HG02840 (cell line): ENCODE measurements around the gene RLBP1.
"Not testable (repeated sequence)": the region's sequence is repeated elsewhere in the genome, so short reads cannot be mapped to it uniquely, and the experiment has no call there.

Experiments used
- ATAC-seq: cut with Tn5 transposase; IDR thresholded peaks from one replicate; pipeline ENCODE4 v1.9.1; 2021; ENCODE audit warnings: mild to moderate bottlenecking, moderate library complexity, moderate number of reproducible peaks; ENCODE audit not compliant: unreplicated experiment, low FRiP score

The RLBP1 gene

DNA sequence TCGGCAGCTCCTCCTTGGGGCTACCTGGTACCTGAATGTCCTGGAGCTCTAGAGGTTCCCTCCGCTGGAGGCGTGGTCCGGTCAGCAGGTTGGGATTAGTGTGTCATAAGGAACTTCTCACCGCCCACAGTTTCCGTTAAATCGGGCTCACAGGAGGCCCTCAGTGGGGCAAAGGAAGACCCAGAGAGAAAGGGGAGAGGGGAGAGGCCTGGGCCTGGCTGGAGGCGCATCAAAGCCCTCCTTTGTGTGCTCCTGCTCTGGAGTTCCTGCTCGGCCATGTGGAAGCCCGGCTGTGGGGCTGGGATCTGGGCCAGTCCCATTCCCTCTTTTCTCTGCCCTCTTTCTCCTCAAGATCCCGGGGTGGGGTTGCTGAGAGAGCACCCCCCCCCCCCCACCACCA lies at the start of gene RLBP1:
RLBP1 (minus strand) TSS at position 37 of the 400 bp plus-strand sequence. CDS start 2,604 bp downstream, outside the sequence.
- no peak for ATAC-seq

DNA sequence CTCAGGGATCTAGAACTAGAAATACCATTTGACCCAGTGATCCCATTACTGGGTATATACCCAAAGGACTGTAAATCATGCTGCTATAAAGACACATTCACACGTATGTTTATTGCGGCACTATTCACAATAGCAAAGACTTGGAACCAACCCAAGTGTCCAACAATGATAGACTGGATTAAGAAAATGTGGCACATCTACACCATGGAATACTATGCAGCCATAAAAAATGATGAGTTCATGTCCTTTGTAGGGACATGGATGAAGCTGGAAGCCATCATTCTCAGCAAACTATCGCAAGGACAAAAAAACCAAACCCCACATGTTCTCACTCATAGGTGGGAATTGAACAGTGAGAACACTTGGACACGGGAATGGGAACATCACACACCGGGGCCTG lies 28.8 kb upstream of the RLBP1 start:
- ATAC-seq, result not testable (repeated sequence)

DNA sequence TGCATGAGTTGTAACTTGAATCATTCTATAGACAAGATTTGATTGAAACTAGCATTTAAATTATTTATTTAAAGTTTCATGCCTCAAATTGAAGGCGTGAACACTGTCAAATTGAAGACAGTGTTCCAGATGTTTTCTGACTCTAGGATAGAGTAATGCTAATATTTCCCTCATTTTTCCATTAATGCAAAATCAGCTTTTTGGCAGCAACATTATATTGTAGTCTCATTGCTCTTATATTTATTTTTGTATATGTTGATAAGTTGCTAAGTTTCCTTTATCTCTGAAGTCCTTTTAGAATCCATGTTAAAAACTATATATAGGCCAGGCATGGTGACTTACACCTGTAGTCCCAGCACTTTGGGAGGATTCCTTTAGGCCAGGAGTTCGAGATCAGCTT lies 27.2 kb upstream of the RLBP1 start:
- ATAC-seq, result no peak

DNA sequence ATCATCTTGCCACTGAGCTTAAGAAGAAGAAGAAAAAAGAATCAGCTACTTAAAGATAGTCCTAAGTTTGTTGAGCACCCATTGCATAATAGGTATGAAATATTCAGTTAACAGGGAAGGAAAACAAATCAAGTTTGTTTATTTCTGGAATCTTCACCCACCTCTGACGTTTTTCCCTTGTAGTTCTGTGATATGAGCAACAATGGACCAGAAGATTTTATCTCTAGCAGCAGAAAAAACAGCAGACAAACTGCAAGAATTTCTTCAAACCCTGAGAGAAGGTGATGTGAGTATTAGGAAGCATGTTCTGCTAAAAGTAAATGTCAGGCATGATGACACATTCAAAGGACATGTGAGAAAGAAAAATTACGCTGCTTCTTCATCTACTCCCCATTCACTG lies 26.1 kb upstream of the RLBP1 start:
- no peak for ATAC-seq

DNA sequence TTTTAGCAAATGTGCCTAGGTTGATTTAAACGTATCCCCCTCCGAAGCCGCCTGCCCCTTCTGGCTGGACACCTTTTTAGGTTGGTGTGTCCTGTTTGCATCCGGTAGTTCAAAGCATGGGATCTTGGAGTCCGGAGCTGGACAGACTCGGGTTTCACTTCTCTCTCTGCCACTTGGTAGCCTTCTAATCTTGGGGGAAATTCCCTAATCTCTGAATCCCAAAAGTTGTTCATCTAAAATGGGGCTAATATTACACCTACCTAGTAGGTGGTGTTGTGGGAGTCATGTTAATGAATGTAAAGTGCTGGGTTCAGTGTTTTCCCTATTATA lies 23.2 kb upstream of the RLBP1 start:
- ATAC-seq, result peak; percentile 18

DNA sequence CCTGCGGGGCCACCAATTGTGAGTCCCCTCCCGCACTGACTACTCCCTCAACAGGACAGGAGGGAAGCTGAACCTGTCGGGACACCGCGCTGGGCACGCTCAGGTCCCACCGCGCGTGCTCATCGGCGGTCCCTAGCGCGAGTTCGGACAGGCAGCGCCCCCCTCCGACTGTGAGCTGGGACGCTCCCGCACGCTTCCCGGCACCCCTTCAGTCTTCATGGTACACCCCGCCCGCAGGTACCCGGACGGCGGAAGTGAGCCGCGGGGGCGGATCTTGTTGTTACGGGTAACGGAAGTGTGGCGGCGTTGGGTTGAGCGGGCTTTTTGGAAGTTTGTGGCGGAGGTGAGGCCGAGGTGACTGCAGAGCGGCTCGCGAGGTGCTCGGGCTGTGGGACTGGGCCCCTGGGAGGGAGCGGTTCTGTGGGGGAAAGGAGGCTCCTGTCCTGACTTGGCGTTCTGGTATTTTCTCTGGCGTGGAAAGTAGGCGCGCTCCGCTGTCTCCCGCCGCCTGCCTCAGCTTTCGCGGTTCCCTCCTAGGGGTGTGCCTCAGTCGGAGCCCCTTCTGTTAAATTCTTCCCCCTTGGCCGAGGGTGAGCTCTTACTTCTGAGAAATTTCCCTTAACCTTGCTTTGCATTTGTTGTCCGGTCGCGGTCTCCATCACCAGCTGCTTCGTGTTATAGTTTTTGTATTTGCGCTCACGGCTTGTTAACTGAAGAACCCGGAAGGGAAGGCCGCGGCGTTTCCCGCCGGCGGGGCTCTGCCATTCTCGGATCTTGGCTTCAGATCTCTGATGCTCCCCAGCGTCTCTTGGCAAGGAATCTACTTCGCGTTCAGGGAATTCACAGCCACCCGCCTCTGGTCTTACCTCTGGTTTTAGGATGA lies 22.6 kb upstream of the RLBP1 start, which contains the start of gene FANCI:
FANCI (plus strand) TSS at position 289 of the 883 bp plus-strand sequence. CDS start 3,669 bp downstream, outside the sequence.
- ATAC-seq, result peak; percentile 86

DNA sequence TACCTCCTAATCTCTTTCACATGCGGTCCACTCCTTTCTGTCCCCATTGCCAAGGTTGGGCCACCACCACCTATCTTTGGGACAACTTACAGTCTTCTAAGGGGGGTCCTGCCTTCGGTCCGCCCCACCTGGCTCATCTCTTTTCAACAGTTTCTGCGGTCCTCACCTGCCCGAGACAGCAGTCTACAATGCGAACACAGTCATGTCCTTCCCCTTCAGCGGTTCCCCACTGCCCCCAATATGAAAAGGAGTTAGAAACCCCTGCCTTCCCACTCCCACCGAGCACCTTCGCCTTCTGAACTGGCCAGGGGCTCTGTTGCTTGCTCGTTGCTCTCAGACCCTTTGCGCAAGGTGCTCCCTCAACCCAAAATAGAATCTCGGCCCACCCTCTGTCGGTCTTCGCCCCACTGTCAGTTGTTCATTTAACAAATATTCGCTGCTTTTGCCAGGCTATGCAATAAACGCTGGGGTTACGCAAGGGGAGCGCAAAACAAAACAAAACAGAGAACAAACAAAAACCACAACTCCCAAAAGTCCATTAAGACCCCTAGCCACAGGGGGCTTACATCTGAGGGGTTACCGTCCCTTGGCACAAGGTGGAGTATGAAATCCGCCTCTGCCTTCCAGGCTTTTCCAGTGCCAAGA lies 21.8 kb upstream of the RLBP1 start:
- ATAC-seq, result no peak

DNA sequence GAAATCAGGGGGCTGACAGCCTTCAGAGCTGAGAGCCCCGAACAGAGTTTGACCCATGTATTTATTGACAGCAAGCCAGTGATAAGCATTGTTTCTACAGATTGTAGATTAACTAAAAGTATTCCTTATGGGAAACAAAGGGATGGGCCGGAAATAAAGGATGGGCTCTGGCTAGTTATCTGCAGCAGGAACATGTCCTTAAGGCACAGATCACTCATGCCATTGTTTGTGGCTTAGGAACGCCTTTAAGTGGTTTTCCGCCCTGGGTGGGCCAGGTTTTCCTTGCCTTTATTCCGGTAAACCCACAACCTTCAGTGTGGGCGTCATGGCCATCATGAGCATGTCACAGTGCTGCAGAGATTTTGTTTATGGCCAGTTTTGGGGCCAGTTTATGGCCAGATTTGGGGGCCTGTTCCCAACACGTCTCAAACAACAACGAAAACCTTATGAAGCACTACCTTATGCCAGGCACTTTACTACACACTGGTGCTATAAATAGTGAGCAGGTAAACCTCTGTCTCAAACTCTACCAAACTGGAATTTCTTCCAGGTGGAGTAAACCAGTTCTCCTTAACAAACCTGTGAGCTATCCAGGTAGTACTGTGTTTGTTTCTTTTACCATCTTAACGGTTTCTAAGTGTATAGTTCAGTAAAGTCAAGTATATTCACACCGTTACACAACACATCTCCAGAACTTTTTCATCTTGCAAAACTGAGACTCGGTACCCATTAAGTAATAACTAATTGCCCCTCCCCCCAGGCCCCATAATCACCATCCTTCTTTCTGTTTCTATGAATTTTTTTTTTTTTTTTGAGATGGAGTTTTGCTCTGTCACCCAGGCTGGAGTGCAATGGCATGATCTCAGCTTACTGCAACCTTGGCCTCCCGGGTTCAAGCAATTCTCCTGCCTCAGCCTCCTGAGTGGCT lies 18.8 kb upstream of the RLBP1 start:
- ATAC-seq, result not testable (repeated sequence)

DNA sequence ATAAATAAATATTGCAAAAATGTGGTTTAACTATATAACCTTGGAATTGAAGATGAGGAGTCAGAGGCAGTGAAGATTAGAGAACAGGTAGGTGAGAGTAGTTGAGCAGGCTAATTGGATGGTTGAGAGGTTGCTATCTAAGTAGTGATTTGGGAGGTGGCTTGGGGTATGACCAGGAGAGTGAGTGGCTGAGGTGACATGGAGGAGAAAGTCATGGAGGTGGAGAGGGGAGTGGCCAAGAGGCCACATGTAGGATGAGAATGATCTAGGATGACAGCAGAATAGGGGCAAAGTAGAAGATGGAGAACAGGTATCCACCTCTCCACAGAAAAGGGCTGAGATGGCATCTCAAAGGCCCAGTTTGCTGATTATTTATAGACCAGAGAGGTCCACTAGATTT lies 10.5 kb upstream of the RLBP1 start:
- no peak for ATAC-seq

DNA sequence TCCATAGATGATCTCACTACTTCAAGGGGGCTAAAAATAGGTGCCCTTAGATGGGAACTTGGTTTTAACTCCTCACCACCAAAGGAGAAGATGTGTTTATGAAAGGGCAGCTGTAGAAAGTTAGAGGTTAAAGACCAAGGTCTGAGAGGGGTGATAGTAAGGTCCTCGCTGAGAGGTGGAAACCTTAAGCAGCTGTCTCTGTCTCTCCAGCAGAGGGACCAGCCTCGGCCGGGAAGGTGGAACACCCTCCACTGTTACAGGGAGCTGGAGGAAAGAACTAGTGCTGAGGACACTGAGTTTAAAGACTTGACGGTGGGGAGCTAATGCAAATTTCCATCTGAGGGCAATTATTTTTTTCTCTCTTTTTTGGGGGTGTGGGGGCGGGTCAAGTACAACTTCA lies 8.9 kb upstream of the RLBP1 start:
- ATAC-seq, result no peak

DNA sequence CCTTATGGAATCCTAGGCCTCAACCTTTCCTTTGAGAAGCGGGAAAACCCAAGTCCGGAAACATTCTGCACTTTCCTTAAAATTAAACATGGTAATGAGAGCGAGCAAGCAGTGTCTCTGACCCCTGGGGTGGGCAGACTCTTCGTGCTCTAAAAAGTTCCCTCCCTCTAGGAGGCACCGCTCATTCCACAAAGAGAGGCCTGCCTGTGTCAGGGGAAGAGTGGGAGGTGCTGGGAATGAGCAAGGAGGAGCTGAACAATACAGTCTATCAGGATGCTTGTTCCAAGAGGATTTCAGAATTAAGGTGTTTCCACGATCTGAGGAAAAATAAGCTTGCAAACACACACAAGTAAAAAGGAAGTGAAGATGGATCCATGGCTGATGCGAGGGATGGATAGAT lies 6.0 kb upstream of the RLBP1 start:
- no peak for ATAC-seq

DNA sequence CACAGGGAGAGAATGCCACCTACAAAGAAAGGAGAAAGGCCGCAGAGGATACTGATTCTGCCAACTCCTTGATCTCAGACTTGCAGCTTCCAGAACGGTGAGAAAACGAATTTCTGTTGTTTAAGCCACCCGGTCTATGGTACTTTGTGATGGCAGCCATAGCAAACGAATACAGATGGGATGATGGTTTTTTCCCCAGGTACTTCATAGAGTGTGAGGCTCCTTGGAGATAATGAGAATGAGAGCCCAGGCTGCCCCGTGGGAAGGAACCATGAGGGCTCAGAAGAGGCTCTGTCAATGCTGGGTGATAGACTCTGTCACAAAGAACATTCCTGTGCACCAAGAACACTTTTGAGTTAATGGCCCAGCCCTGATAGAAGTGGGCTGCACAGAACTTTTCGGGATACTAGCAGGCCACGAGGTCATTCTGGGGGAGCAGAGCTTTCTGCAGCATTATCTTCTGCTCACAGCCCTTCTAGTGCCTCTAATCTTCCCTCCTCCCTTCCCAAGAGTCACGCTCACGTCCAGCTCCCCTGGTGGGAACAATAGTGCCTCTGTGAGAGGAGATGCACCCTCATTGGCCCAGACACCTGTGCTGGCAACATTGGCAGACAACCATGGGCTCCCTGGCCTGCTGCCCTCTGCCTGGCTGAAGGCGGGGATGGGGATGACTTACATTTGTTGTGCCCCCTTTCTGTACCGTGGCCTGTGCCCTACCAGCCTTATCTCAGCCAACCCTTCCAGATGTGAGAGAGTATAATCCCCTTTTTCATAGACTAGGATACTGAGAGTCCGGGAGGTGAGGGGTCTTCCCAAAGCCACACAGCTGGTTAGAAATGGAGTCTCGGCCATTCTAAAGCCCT lies 5.2 kb upstream of the RLBP1 start:
- ATAC-seq, result no peak

DNA sequence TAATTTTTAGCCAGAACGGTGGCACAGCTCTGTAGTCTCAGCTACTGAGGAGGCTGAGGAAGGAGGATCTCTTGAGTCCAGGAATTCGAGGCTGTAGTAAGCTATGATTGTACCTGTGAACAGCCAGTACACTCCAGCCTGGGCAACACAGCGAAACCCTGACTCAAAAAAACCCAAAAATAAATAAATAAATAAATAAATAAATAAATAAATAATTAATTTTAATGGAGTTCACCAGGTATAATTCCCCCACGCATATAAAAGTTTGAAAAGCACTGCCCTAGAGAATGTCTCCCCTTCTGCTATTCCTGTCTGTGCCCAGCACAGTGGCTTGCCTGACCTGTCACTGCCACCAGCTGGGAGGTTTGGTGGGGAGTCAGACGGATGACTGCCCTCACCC lies 4.2 kb upstream of the RLBP1 start:
- ATAC-seq, result no peak

DNA sequence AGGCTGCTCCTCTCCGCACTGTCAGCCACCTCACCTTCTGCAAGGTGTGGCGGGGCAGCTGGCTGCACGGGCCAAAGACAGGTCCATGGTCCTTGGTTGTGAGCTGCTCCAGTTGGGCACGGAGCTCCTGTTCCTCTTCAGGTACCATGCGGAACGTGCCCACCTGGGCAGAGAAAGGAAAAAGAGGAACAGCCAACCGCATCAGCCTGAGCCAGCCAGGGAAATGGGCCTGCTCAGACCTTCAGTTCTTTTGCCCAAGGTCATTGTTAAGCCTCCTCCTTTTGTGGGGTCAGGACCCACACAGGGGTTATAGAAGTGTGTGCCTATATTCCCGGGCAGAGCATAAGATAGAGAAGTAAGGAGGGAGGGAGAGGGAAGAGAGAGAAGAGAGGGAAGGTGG lies 2.8 kb downstream of the RLBP1 start:
- ATAC-seq, result no peak

DNA sequence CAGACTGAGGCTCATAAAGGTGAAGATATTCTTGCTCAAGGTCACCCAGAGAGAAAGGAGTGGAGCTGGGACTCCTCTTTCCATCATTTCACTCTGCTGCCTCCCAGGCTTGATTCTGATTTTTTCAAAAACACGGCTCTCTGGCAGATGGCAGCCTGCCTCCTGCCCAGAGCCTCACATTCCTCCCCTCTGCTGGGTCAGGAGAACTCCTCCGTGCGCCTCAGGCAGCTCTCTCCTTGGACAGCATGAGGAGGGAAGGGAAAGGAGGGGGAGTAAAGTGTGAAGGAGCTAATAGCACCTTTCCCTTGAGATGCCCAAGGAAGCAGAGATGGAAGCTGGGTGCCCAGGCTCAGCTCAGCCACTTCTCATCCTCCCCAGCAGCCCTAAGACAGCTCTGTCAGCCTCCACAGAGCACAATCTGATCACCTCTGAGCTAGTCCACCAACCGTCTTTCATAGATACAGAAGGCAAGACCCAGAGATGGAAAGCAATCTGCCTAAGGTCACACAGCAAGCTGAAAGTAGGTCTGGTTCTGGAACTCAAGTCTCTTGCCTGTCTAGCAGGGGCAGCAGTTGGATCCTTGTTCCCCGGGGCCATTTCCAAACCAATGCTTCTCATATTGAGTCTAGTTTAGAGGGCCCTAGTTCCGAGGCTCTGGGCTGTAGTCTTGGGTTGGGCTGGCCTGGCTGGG lies 3.5 kb downstream of the RLBP1 start:
- no peak for ATAC-seq

DNA sequence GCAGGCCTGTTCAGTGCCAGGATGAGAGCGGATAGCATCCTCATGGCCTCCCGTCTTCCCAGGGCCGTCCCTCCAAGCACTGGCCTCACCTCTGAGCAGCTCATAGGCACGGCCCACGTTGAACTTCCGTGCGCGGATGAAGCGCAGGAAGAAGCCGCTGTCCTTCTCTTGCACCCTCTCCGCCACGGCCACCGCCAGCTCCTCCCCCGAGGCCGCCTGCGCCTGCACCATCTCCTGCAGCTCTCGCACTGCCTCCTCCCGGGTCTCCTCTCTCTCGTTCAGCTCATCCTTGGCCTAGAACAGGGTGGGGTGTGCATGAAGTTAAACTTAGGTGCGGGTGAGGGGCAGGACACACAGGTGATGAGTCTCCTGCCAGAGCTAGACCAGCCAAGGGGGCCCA lies 4.3 kb downstream of the RLBP1 start:
- ATAC-seq, result no peak

DNA sequence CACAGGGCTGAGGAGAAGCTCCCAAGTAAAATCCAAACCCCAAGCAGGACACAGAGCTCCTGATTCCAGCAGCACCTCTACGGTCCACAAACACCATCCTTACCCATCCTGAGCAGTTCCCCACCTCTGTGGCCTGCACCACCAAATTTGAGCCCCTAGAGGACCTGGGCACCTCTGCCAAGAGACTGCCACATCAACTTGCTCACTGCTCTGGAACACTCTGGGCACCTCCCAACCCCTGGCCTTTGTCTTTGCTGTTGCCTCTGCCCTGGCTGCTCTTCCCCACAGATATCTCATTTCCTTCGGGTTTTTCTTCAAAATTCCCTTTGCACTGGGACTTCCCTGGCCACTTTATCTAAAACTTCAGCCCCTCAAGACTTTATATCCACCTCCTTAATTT lies 5.8 kb downstream of the RLBP1 start:
- no peak for ATAC-seq

DNA sequence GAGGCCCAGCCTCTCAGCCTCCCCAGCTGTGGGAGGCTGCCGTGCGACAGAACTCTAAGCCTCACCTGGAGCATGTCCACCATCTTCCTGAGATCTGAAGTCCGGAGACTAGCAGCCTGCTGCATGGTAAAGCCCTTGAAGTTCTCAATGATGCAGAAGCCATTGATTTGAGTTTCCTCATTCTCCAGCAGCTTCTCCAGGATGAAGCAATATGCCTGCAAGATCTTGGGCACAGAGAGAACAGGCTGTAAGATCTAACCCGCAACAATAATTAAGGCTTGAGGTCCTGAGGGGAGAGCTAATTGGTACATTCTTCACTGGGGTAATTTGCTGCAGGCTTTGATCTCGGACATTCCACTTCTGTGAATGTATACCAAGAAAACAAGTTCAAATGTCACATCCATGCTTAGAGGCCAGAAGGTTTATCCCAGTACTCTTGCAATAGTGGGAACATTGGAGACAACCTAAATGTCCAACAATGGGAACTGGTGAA lies 9.7 kb downstream of the RLBP1 start:
- ATAC-seq, result no peak

DNA sequence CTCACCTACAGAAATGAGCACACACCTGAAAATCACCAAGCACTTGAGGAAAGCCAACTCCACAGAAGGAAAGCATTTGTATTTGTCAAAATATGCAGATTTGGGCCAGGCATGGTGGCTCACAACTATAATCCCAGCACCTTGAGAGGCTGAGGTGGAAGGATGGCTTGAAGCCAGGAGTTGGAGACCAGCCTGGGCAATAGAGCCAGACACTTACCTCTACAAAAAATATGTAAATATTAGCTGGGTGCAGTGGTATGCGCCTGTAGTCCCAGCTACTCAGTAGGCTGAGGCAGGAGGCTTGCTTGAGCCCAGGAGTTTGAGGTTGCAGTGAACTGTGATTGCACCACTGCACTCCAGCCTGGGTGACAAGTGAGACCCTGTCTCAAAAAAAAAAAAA lies 12.3 kb downstream of the RLBP1 start:
- ATAC-seq, result no peak
